ENCODE data around the gene NEU2.
"Not testable (repeated sequence)": the region's sequence is repeated elsewhere in the genome, so short reads cannot be mapped to it uniquely, and the experiment has no call there.

Gene NEU2

DNA sequence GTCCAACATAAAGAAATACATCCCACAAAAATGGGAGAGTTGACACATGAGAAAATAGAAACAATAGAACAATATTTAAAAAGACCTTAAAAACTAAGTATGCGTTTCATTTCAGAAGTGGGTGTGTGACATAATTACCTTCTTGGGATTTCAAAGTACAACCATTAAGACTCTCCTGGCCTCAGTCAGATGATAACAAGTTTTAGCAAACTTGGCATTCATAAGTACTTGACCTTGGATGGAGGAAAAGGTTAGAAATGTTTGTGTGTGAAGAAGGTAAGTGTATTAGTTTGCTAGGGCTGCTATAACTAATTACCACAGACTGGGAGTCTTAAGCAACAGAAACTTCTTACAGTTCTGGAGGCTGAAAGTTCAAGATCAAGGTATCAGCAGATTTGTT lies 14.5 kb upstream of the NEU2 start:
- Mint-ChIP-seq H3K27ac (no peak overlapping the region), H3K9me3 (no peaks in the 10 kb centered on the region), H3K36me3 (ENCODE audit: low read depth) (no peaks in the 10 kb centered on the region), H3K4me3 (no peak overlapping the region), H3K27me3 (ENCODE audit: low read depth) (peaks cover 3% of the 10 kb centered on the region), H3K4me1 (ENCODE audit: low read depth) (no peaks in the 10 kb centered on the region)
- DNase-seq (ENCODE audit: low spot score) = no peak

DNA sequence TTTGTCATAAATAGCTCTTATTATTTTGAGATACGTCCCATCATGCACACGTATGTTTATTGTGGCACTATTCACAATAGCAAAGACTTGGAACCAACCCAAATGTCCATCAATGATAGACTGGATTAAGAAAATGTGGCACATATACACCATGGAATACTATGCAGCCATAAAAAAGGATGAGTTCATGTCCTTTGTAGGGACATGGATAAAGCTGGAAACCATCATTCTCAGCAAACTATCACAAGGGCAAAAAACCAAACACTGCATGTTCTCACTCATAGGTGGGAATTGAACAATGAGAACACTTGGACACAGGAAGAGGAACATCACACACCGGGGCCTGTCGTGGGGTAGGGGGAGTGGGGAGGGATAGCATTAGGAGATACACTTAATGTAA lies 12.9 kb upstream of the NEU2 start:
- not testable (repeated sequence) for DNase-seq (ENCODE audit: low spot score)

DNA sequence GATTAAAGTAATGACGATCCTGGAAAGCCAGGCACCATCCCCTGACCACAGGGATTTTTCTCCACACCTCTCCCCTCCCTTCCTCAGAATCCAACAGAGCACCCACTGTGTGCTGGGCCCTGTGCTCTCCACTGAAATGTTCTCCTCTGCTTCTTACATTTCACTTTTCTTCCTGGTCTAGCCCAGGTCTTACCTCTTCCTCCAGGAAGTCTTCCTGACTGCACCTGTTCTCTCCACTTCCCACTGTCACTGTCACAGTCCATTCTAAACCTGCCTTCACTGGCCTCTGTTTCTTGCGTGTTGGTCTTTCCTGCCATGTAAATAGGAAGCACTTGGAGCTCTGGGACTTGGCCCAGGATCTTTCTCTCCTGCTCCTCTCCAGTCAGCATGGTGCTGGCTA lies 12.0 kb upstream of the NEU2 start:
- DNase-seq (ENCODE audit: low spot score) = no peak
- H3K4me1 Mint-ChIP-seq (ENCODE audit: low read depth) = no peaks in the 10 kb centered on the region
- no peaks in the 10 kb centered on the region for H3K36me3 Mint-ChIP-seq (ENCODE audit: low read depth)
- no peaks in the 10 kb centered on the region for H3K9me3 Mint-ChIP-seq
- no peak overlapping the region for H3K27ac Mint-ChIP-seq
- H3K4me3 Mint-ChIP-seq = no peak overlapping the region
- H3K27me3 Mint-ChIP-seq (ENCODE audit: low read depth) = peaks cover 3% of the 10 kb centered on the region

More for the DNA sequence above, 12.9 kb upstream of the NEU2 start:
- H3K4me3 Mint-ChIP-seq; H3K9me3 Mint-ChIP-seq; H3K27me3 Mint-ChIP-seq (ENCODE audit: low read depth); H3K27ac Mint-ChIP-seq; H3K36me3 Mint-ChIP-seq (ENCODE audit: low read depth); H3K4me1 Mint-ChIP-seq (ENCODE audit: low read depth): not testable (repeated sequence)

DNA sequence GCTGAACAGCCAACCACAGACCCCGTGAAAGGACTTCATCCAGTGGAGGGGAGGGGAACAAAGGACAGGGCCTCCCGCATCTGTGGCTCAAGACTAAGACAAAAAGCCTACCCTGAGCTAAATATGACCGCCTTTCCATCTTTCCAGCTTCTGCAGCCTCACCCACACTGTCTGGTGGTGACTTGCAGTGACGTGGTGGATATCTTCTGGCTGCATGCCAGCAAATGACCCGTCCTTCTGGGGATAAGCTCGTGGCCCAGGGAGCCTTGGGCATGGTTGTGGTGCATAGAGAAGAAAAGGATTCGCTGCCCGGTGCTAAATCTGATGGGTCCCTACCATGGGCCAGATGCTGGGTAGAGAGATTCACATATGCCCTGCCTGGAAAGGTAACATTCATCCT lies 10.7 kb upstream of the NEU2 start:
- Mint-ChIP-seq H3K27ac (no peak overlapping the region), H3K4me1 (ENCODE audit: low read depth) (no peaks in the 10 kb centered on the region), H3K4me3 (no peak overlapping the region), H3K27me3 (ENCODE audit: low read depth) (peaks cover 5% of the 10 kb centered on the region), H3K9me3 (no peaks in the 10 kb centered on the region), H3K36me3 (ENCODE audit: low read depth) (no peaks in the 10 kb centered on the region)
- no peak for DNase-seq (ENCODE audit: low spot score)

DNA sequence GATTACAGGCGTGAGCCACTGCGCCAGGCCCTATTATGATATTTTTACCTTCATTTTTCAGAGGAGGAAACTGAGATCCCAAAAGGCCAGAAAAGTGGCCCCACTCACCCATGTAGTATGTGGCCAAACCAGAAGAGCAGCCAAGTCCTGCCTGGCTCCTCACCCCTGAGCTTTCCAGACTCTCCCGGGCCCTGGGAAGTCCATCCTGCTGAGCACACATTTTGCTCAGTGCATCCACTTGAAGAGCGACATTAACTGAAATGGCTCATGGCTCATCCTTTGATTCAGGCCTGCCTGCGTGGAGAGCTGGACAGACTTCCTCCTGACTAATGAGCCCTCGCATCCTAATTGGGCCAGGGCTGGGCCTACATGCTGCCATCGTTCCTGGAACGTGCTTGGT lies 9.9 kb upstream of the NEU2 start:
- no peak for DNase-seq (ENCODE audit: low spot score)
- Mint-ChIP-seq H3K4me3 (no peak overlapping the region), H3K36me3 (ENCODE audit: low read depth) (no peaks in the 10 kb centered on the region), H3K27ac (no peak overlapping the region), H3K27me3 (ENCODE audit: low read depth) (peaks cover 3% of the 10 kb centered on the region), H3K4me1 (ENCODE audit: low read depth) (no peaks in the 10 kb centered on the region), H3K9me3 (no peaks in the 10 kb centered on the region)

DNA sequence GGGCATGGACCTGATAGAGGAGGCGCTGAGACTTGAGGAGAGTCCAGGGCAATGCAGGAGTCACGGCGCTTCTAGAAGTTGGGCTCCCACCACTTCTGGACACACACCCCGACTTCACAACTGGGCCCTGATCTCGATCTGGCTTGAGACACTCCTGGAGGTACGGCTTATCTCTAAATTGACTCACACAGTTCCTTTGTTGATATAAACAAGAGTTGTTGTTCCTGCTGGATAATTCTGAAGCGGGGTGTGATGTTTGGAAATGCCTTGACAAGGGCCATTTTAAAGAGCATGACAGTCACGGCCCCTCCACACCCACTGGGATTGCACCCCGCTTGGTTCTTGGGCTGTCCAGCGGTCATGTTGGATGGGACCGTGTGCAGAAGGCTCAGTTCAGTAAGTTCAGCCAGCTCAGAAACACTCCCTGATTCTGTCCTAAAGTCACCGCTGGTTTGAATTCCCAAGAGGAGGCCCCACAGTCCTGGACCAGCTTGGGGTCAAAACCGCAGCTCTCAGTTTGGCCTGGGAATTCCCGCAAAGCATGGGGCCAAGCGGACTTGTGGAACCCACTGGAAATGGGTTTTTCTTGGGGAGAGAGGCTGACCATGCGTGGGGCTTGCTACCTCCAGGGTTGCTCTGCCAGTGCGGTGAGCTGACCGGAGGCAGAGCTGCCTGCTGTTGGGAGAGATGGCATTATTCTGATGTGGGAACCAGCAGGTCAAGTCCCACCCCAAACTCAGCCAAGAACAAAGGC lies 9.3 kb upstream of the NEU2 start:
- no peak overlapping the region for H3K4me3 Mint-ChIP-seq
- no peaks in the 10 kb centered on the region for H3K9me3 Mint-ChIP-seq

DNA sequence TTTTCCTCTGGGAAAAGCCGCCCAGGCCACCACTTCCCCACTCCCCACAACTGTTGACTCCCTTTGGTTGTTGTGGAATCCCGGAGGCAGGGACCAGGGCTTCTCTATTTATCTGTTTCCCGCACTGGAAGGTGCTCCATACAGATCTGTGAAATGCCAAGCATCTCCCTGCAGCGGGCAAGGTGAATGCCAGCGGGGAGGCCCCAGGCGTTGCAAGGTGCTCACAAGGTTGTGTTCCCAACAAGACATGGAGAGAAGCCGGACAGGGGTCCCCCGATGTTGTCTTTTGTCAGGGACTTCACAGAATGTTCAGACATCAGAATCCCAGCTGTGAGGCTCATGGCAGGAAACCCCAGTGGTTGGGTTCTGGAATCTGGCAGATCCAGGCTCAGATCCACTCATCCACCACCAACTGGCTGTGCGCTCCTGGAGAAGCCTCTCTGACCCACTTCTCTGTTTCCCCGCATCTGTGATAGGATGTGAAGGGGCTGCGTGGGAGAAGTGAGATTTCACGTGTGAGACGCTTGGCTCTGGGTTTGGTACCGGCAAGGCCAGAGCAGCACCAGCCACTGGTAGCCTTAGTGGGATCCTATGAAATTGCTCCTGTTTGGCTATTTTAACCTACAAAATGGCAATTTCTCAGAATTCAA lies 8.6 kb upstream of the NEU2 start:
- Mint-ChIP-seq H3K27ac (no peak overlapping the region), H3K36me3 (ENCODE audit: low read depth) (no peaks in the 10 kb centered on the region), H3K4me3 (no peak overlapping the region), H3K4me1 (ENCODE audit: low read depth) (no peaks in the 10 kb centered on the region), H3K27me3 (ENCODE audit: low read depth) (peaks cover 6% of the 10 kb centered on the region), H3K9me3 (no peaks in the 10 kb centered on the region)
- DNase-seq (ENCODE audit: low spot score) = no peak

More for the DNA sequence above, 9.3 kb upstream of the NEU2 start:
- no peak overlapping the region for H3K27ac Mint-ChIP-seq
- DNase-seq (ENCODE audit: low spot score) = no peak
- H3K27me3 Mint-ChIP-seq (ENCODE audit: low read depth) = peaks cover 6% of the 10 kb centered on the region
- H3K36me3 Mint-ChIP-seq (ENCODE audit: low read depth) = no peaks in the 10 kb centered on the region
- no peaks in the 10 kb centered on the region for H3K4me1 Mint-ChIP-seq (ENCODE audit: low read depth)

DNA sequence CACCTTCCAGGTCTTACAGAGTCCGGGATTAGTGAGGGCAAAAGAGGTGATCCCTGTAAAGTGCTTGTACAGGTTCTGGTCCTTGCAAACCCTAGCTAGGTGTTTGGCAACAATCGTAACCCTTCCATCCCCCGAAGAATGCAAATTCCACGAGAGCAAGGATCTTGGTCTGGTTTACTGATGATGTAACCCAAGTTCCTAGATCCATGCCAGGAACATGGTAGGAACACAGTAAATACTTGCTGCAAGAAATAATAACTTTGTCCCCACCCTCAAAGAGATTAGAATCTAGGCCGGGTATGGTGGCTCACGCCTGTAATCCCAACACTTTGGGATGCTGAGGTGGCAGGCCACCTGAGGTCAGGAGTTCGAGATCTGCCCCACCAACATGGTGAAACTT lies 6.8 kb upstream of the NEU2 start:
- H3K27ac Mint-ChIP-seq = no peak overlapping the region
- no peaks in the 10 kb centered on the region for H3K36me3 Mint-ChIP-seq (ENCODE audit: low read depth)
- H3K27me3 Mint-ChIP-seq (ENCODE audit: low read depth) = peaks cover 9% of the 10 kb centered on the region
- DNase-seq (ENCODE audit: low spot score) = no peak
- H3K4me3 Mint-ChIP-seq = no peak overlapping the region
- H3K9me3 Mint-ChIP-seq = no peaks in the 10 kb centered on the region
- no peaks in the 10 kb centered on the region for H3K4me1 Mint-ChIP-seq (ENCODE audit: low read depth)

DNA sequence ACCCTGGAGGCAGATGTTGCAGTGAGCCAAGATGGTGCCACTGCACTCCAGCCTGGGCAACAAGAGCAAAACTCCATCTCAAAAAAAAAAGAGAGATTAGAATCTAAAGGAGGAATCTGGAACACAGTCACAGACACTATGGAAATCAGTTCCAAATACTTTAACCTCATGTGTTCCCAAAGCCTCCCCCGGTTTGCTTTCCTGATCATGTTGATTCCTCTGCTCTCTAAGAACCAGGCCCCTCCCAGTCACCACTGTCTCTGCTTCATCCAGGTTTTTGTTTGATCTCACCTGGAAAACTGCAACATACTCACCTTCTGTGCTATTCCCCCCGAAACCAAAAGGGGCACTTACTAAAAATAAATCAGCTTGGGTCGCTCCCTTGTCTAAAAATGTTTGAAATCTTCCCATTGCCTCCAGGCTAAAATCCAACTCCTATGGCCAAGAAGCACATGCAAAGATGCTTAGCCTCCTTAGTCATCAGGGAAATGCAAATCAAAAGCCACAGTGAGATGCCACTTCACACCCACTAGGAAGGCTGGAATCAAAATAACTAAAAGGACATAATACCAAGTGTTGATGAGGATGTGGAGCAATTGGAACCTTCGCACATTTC lies 6.2 kb upstream of the NEU2 start:
- no peaks in the 10 kb centered on the region for H3K36me3 Mint-ChIP-seq (ENCODE audit: low read depth)
- no peak overlapping the region for H3K27ac Mint-ChIP-seq
- peaks cover 9% of the 10 kb centered on the region for H3K27me3 Mint-ChIP-seq (ENCODE audit: low read depth)
- no peaks in the 10 kb centered on the region for H3K4me1 Mint-ChIP-seq (ENCODE audit: low read depth)
- H3K4me3 Mint-ChIP-seq = no peak overlapping the region
- no peaks in the 10 kb centered on the region for H3K9me3 Mint-ChIP-seq
- no peak for DNase-seq (ENCODE audit: low spot score)

DNA sequence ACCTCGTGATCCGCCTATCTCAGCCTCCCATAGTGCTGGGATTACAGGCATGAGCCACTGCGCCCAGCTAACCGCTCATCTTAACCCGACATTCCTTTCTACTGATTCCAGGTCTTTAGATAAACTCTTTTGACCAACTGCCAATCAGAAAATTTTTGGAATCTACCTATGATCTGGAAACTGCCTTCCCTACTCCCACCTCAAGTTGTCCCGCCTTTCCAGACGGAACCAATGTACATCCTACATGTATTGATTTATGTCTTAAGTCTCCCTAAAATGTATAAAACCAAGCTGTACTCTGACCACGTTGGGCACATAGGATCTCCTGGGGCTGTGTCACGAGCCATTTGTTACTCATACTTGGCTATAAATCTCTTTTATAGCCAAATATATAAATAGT lies 3.2 kb upstream of the NEU2 start:
- peaks cover 9% of the 10 kb centered on the region for H3K27me3 Mint-ChIP-seq (ENCODE audit: low read depth)
- no peaks in the 10 kb centered on the region for H3K4me1 Mint-ChIP-seq (ENCODE audit: low read depth)
- no peak overlapping the region for H3K4me3 Mint-ChIP-seq
- no peaks in the 10 kb centered on the region for H3K9me3 Mint-ChIP-seq
- no peaks in the 10 kb centered on the region for H3K36me3 Mint-ChIP-seq (ENCODE audit: low read depth)
- H3K27ac Mint-ChIP-seq = no peak overlapping the region
- no peak for DNase-seq (ENCODE audit: low spot score)

DNA sequence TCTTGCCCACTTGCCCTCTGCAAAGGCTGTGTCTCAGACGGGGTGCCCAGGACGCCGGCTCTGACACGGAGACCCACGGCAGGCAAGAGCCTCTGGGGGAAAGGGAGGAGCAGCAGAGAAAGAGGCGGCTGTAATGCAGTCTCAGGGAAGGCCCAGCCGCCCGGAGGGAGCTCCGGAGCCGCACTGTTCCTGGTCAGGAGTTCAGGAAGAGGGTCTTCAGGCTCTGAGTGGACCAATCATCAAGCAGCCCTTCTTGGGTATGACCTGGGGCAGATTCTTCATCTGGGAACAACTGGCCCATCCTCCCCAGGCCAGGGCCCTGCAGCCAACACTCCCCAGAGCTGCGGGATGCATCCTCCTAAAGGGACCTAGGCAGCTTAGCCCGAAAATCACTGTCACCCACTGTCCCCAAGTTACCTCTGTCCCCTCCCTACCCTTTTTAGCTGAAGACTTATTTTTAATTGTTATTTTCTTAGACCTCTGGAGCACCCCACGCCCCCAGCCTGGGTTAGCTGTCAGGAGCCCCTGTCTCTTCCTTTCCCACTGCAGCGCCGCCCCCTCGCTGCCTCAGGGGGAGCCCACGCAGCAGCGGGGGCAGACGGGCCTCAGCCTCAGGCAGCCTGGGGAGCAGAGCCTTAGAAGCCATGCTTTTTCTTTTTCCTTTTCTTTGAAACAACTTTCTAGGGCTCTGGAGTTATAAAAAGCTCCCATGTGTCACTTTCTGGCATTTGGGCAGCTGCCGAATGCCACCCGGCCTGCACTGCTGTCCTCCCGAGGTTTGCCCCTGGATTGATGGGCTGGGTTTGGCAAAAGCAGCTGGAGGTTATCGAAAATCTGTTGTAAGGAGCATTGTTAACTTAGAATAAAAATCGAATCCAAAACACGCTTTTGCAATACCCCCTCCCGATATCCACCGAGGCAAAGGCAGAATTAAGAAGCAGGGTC lies 644 bp upstream of the NEU2 start:
- H3K9me3 Mint-ChIP-seq = no peaks in the 10 kb centered on the region
- peaks cover 6% of the 10 kb centered on the region for H3K27me3 Mint-ChIP-seq (ENCODE audit: low read depth)
- no peaks in the 10 kb centered on the region for H3K4me1 Mint-ChIP-seq (ENCODE audit: low read depth)
- no peak for DNase-seq (ENCODE audit: low spot score)
- no peaks in the 10 kb centered on the region for H3K36me3 Mint-ChIP-seq (ENCODE audit: low read depth)
- H3K27ac Mint-ChIP-seq = no peak overlapping the region
- H3K4me3 Mint-ChIP-seq = no peak overlapping the region

DNA sequence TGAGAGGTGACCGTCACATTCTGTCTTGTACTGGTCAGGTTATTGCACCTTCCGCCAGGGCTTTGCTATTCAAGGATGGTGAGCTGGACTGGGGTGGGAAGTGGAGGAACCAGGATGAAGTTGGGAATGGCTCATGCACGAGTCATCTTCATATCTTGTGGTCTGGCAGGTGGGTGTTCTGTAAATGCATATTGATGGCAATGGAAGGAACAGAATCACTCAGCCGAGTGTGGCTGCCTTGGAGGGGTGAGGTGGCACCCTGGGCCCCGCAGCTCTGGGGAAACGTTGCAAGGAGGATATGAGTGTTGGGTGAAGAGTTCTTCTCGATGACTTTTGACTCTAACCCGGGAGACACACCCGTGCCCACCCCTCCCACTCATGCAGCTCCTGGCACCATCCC lies 1.2 kb downstream of the NEU2 start:
- H3K9me3 Mint-ChIP-seq = no peaks in the 10 kb centered on the region
- H3K4me1 Mint-ChIP-seq (ENCODE audit: low read depth) = no peaks in the 10 kb centered on the region
- no peak overlapping the region for H3K4me3 Mint-ChIP-seq
- peaks cover 3% of the 10 kb centered on the region for H3K27me3 Mint-ChIP-seq (ENCODE audit: low read depth)
- no peaks in the 10 kb centered on the region for H3K36me3 Mint-ChIP-seq (ENCODE audit: low read depth)
- DNase-seq (ENCODE audit: low spot score) = no peak
- H3K27ac Mint-ChIP-seq = no peak overlapping the region

DNA sequence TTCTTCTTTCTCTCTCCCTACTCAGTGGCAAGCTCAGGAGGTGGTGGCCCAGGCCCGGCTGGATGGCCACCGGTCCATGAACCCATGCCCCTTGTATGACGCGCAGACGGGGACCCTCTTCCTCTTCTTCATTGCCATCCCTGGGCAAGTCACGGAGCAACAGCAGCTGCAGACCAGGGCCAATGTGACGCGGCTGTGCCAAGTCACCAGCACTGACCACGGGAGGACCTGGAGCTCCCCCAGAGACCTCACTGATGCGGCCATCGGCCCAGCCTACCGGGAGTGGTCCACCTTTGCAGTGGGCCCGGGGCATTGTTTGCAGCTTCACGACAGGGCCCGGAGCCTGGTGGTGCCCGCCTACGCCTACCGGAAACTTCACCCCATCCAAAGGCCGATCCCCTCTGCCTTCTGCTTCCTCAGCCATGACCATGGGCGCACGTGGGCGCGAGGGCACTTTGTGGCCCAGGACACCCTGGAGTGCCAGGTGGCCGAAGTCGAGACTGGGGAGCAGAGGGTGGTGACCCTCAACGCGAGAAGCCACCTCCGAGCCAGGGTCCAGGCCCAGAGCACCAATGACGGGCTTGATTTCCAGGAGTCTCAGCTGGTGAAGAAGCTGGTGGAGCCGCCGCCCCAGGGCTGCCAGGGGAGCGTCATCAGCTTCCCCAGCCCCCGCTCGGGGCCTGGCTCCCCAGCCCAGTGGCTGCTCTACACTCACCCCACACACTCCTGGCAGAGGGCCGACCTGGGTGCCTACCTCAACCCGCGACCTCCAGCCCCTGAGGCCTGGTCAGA lies 1.8 kb downstream of the NEU2 start:
- H3K27me3 Mint-ChIP-seq (ENCODE audit: low read depth) = peaks cover 2% of the 10 kb centered on the region
- no peaks in the 10 kb centered on the region for H3K9me3 Mint-ChIP-seq
- H3K36me3 Mint-ChIP-seq (ENCODE audit: low read depth) = no peaks in the 10 kb centered on the region
- no peak for DNase-seq (ENCODE audit: low spot score)
- no peaks in the 10 kb centered on the region for H3K4me1 Mint-ChIP-seq (ENCODE audit: low read depth)
- no peak overlapping the region for H3K4me3 Mint-ChIP-seq
- H3K27ac Mint-ChIP-seq = no peak overlapping the region
